ENCODE results near the gene DDO.

DDO gene

DNA sequence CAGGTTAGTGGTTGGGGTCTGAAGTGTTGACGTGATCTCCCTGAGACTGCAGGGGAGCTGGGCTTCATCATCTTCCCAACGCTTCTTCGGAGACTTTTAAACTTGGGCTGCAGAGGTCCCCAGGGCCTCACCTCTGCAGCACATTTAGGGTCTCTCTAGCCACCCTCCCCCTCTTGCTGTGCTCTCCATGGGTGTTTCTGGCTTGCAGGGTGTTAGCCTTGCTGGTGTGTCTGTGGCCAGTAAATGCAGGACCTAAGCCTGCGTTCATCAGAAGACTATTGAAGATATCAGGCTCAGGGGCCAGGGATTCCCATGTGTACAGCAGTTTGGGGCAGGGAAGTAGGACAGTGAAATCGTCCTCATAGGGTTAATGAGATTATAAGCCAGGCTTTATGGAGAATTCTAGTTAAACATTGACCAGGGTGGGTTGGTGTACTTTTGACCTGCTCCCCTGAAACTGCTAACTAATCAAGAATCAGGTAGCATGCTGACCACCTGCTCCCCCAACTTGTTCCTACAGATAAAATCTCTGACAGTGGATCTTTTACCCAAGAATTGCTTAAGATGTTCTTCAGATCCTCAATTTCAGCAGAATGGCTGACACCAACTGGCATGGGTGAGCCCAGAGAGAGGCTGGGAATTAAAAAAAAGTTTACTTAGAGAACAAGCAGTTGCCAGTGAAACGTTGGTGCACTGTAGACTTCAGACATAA, 3.8 kb upstream of the DDO start:
- no peak for DNase-seq
- H3K36me3 ChIP-seq (replicated peaks) = no peaks in the 10 kb centered on the region
- H3K27ac ChIP-seq = no peak overlapping the region
- no peak for TF ChIP-seq CTCF (IDR thresholded peaks at IDR 0.05; ENCODE audit: low read depth, low read length, missing control alignments)
- in situ Hi-C loops (cut with HindIII; ENCODE audit: low pct_ligation_motif_present, low sequenced_read_pairs) = no loop called here
- H3K4me3 ChIP-seq (ENCODE audit: low read depth, low read length) = no peak overlapping the region
- no peaks in the 10 kb centered on the region for H3K27me3 ChIP-seq (replicated peaks)

DNA sequence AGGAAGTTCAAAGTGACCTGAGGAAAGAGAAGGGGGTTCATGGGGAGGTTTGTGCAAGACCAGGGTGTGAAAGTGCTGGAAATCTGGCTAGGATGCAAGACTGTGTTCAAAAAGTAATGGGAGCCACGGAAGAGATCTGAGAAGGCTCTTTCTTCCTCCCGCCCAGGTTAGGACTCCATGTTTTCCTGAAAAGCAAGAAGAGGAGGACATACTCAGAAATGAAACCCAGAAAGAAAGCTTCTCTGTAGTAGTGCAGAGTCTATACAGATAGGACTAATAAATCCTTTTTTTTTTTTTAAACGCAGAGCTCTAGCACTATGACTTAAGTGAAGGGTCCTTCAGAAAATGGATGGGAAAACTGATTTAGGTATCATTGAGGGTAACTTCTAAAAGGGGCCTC, 3.2 kb upstream of the DDO start:
- H3K27me3 ChIP-seq (replicated peaks) = no peaks in the 10 kb centered on the region
- no peak overlapping the region for H3K4me3 ChIP-seq (ENCODE audit: low read depth, low read length)
- H3K36me3 ChIP-seq (replicated peaks) = no peaks in the 10 kb centered on the region
- no peak for DNase-seq
- no peak overlapping the region for H3K27ac ChIP-seq
- no peak for TF ChIP-seq CTCF (IDR thresholded peaks at IDR 0.05; ENCODE audit: low read depth, low read length, missing control alignments)
- in situ Hi-C loops (cut with HindIII; ENCODE audit: low pct_ligation_motif_present, low sequenced_read_pairs) = no loop called here

- Histone ChIP-seq H3K27me3 (replicated peaks) (no peaks in the 10 kb centered on the region), H3K27ac (no peak overlapping the region), H3K36me3 (replicated peaks) (no peaks in the 10 kb centered on the region), H3K4me3 (ENCODE audit: low read depth, low read length) (no peak overlapping the region)
- in situ Hi-C loops (cut with HindIII; ENCODE audit: low pct_ligation_motif_present, low sequenced_read_pairs) = no loop called here
- no peak for TF ChIP-seq CTCF (IDR thresholded peaks at IDR 0.05; ENCODE audit: low read depth, low read length, missing control alignments)
- DNase-seq = no peak
Measured at GRCh38 chr6:110414669-110415068, 706 bp downstream of the DDO start.

- no peak overlapping the region for H3K4me3 ChIP-seq (ENCODE audit: low read depth, low read length)
- TF ChIP-seq CTCF (IDR thresholded peaks at IDR 0.05; ENCODE audit: low read depth, low read length, missing control alignments) = no peak
- in situ Hi-C loops (cut with HindIII; ENCODE audit: low pct_ligation_motif_present, low sequenced_read_pairs) = no loop called here
- no peaks in the 10 kb centered on the region for H3K27me3 ChIP-seq (replicated peaks)
- no peaks in the 10 kb centered on the region for H3K36me3 ChIP-seq (replicated peaks)
- H3K27ac ChIP-seq = no peak overlapping the region
- no peak for DNase-seq
Measured at GRCh38 chr6:110412360-110412759, 3.0 kb downstream of the DDO start.

GRCh38 chr6:110410511-110410910, 4.9 kb downstream of the DDO start:
- no peak for TF ChIP-seq CTCF (IDR thresholded peaks at IDR 0.05; ENCODE audit: low read depth, low read length, missing control alignments)
- no peak overlapping the region for H3K27ac ChIP-seq
- DNase-seq = no peak
- in situ Hi-C loops (cut with HindIII; ENCODE audit: low pct_ligation_motif_present, low sequenced_read_pairs) = no loop called here
- H3K4me3 ChIP-seq (ENCODE audit: low read depth, low read length) = no peak overlapping the region
- H3K27me3 ChIP-seq (replicated peaks) = no peaks in the 10 kb centered on the region
- no peaks in the 10 kb centered on the region for H3K36me3 ChIP-seq (replicated peaks)

GRCh38 chr6:110409794-110410193, 5.6 kb downstream of the DDO start:
- DNase-seq = no peak
- TF ChIP-seq CTCF (IDR thresholded peaks at IDR 0.05; ENCODE audit: low read depth, low read length, missing control alignments) = no peak
- Histone ChIP-seq H3K4me3 (ENCODE audit: low read depth, low read length) (no peak overlapping the region), H3K36me3 (replicated peaks) (no peaks in the 10 kb centered on the region), H3K27ac (no peak overlapping the region), H3K27me3 (replicated peaks) (no peaks in the 10 kb centered on the region)
- in situ Hi-C loops (cut with HindIII; ENCODE audit: low pct_ligation_motif_present, low sequenced_read_pairs) = no loop called here

Data from brain microvascular endothelial cell (primary cell).